ENCODE measurements around the gene ZNF581.

Gene ZNF581

DNA sequence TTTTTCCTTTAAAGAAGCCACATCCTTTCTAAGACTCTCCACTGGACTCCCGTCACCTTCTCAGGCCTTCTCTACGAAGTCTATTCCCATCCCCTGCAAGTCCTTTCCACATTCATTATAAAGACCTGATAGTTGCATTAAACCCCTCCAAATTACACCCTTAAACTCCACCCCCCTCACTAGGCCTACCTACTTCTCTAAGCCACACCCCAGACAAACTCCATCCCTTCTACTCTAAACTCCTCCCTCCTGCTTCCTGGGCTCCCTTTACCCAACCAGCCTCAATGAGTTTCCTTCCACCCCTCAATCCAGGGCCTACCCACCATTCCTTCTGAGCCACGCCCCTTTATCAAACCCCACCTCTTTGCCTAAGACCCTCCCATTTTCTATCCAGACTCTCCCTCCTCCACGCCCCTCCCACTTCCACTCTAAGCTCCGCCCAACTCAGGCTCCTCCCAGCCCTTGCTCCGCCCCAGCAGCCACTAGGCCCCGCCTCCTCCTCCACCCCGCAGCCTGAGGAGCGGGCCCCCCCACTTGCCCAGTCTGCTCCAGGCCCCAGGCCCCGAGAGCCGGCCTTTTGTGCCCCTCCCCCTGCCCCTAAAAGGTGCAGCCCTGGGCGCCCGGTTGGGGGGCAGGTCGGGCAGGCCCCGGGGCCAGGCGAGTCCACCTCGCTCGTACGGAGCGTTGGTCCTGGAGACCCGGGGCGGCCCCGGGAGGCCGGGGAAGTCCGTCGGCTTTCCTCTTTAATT lies 44.6 kb upstream of the ZNF581 start (continued):
- TF ChIP-seq SCRT2 (tag by site-specific recombination; IDR thresholded peaks at IDR 0.05): no peak
- no peak for TF ChIP-seq ZNF140 (tag by site-specific recombination; IDR thresholded peaks at IDR 0.05)
- no peak for TF ChIP-seq ZBTB48 (tag by site-specific recombination; IDR thresholded peaks at IDR 0.05)
- peak; percentile 69; the same call in 1 of the 2 replicates for TF ChIP-seq ZNF660 (tag by site-specific recombination; IDR thresholded peaks at IDR 0.05)
- TF ChIP-seq ZNF239 (tag by site-specific recombination; IDR thresholded peaks at IDR 0.05): no peak
- TF ChIP-seq ZFP41 (tag by site-specific recombination; IDR thresholded peaks at IDR 0.05; ENCODE audit: borderline replicate concordance): no peak
- no peak for TF ChIP-seq REPIN1 (tag by site-specific recombination; IDR thresholded peaks at IDR 0.05; ENCODE audit: low read depth)
- TF ChIP-seq ZNF2 (tag by site-specific recombination; IDR thresholded peaks at IDR 0.05): peak; percentile 78
- no peak for TF ChIP-seq ZNF221 (tag by site-specific recombination; IDR thresholded peaks at IDR 0.05; ENCODE audit: borderline replicate concordance)
- TF ChIP-seq SP2 (tag by site-specific recombination; IDR thresholded peaks at IDR 0.05): peak; percentile 92
- TF ChIP-seq IKZF3 (tag by site-specific recombination; IDR thresholded peaks at IDR 0.05): no peak
- TF ChIP-seq ZNF843 (tag by site-specific recombination; IDR thresholded peaks at IDR 0.05): 0 out of 2 replicates have a peak, but pooled peaks have one; percentile 29
- TF ChIP-seq PRDM10 (tag by site-specific recombination; IDR thresholded peaks at IDR 0.05): peak; percentile 68
- TF ChIP-seq ZNF404 (tag by site-specific recombination; IDR thresholded peaks at IDR 0.05): no peak
- TF ChIP-seq ZNF513 (tag by site-specific recombination; IDR thresholded peaks at IDR 0.05): no peak
- no peak for TF ChIP-seq ZNF530 (tag by site-specific recombination; IDR thresholded peaks at IDR 0.05; ENCODE audit: low read depth)
- TF ChIP-seq, protein P1, sequence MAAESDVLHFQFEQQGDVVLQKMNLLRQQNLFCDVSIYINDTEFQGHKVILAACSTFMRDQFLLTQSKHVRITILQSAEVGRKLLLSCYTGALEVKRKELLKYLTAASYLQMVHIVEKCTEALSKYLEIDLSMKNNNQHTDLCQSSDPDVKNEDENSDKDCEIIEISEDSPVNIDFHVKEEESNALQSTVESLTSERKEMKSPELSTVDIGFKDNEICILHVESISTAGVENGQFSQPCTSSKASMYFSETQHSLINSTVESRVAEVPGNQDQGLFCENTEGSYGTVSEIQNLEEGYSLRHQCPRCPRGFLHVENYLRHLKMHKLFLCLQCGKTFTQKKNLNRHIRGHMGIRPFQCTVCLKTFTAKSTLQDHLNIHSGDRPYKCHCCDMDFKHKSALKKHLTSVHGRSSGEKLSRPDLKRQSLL (tag by site-specific recombination; IDR thresholded peaks at IDR 0.05): no peak
- TF ChIP-seq ZNF473 (tag by site-specific recombination; IDR thresholded peaks at IDR 0.05): no peak
- TF ChIP-seq, protein P2, sequence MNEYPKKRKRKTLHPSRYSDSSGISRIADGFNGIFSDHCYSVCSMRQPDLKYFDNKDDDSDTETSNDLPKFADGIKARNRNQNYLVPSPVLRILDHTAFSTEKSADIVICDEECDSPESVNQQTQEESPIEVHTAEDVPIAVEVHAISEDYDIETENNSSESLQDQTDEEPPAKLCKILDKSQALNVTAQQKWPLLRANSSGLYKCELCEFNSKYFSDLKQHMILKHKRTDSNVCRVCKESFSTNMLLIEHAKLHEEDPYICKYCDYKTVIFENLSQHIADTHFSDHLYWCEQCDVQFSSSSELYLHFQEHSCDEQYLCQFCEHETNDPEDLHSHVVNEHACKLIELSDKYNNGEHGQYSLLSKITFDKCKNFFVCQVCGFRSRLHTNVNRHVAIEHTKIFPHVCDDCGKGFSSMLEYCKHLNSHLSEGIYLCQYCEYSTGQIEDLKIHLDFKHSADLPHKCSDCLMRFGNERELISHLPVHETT (tag by site-specific recombination; IDR thresholded peaks at IDR 0.05): no peak
- TF ChIP-seq ZNF792 (tag by site-specific recombination; IDR thresholded peaks at IDR 0.05): no peak
- TF ChIP-seq ZNF114 (tag by site-specific recombination; IDR thresholded peaks at IDR 0.05): no peak
